ENCODE results near the gene CHDH.

- TF ChIP-seq POLR2A (IDR thresholded peaks at IDR 0.05) (no peak), CTCF (IDR thresholded peaks at IDR 0.05 in 8 of 11, conservative IDR thresholded peaks at IDR 0.05 in 3 of 11) (no peak)
Measured at GRCh38 chr3:53773611-53774368, 72.4 kb downstream of the CHDH start.
